SKM-1 (cell line): ENCODE data around the gene TWF1.
"Not testable (repeated sequence)": the region's sequence is repeated elsewhere in the genome, so short reads cannot be mapped to it uniquely, and the experiment has no call there.

ENCODE experiments used
- DNase-seq: peaks from one replicate; lab custom pipeline; 2025; ENCODE audit not compliant: unreplicated experiment; lab: John Stamatoyannopoulos, UW

The TWF1 gene

GRCh38 chr12:43805860-43806736 lies at the start of gene TWF1:
TWF1 (minus strand) TSS chr12:43806317; CDS start chr12:43806245, 72 bp downstream.
- DNase-seq, result no peak

DNA sequence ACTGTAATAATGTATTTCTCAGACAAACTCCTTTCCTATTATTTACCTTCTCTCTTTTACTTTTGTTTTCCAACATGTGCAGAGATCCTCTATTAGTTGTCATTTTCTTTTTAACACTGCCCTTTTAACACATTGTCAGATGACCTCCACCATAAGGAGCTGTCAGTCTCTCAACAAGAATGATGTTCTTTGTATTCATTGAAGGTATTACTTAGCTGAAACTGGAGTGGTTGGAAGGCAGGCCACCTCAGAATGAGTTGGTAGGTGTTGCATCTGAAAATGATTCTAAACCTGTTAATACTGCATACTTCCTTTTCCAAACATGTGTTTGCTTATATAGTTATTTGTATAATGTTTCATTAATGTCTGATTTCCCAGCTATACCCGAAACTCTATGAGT lies 46.6 kb upstream of the TWF1 start:
- DNase-seq, result no peak

- DNase-seq, result no peak
These were observed 42.7 kb upstream of the TWF1 start for GRCh38 chr12:43848786-43849185.

GRCh38 chr12:43848226-43848507 lies 42.0 kb upstream of the TWF1 start:
- no peak for DNase-seq

DNA sequence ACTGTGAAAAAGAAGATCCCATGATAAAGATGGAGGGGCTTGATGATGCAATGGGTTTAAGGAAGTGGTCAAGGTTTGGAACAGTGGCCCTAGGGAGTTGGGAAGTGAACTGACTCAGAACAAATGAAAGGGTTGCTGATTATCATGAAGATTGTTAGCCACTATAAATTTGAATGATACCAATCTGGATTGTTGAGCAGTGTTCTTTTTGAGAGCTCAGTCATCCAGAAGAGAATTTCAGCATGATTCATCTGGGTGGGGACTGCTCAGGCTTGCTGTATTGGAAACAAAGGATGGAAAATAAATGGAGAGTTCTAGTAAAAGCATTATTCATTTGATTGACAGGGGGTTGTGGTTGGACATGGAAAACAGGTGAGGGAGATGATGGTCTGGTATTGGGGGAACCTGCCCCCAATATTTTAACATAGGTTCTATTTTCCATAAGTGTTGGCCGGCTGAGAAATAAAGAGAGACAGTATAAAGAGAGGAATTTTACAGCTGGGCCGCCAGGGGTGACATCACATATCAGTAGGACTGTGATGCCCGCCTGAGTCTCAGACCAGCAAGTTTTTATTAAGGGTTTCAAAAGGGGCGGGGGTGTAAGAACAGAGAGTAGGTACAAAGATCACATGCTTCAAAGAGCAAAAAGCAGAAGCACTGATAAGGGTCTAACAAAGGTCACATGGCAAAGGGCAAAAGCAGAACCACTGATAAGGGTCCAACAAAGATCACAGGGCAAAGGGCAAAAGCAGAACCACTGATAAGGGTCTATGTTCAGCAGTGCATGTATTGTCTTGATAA lies 41.5 kb upstream of the TWF1 start:
- DNase-seq, result not testable (repeated sequence)

- DNase-seq, result no peak
These were observed 36.1 kb upstream of the TWF1 start for GRCh38 chr12:43842259-43842658.

DNA sequence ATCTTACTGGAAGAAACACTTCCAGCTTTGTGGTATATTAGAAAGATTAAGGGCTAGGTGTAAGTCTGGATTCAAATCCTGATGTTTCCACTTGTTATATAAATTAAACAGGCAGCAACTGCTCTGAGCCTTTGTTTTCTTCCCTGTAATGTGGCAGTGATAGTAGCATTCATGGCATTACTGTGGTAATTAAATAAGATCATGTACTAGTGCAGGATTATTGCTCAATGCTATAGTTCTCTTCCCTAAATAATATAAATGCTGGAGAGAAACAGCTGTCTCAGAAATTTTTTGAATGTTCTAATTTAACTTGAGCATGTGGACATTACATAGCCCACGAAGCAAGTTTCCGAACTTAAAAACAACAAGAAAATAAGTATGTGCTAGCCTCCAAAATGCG lies 35.1 kb upstream of the TWF1 start:
- no peak for DNase-seq

DNA sequence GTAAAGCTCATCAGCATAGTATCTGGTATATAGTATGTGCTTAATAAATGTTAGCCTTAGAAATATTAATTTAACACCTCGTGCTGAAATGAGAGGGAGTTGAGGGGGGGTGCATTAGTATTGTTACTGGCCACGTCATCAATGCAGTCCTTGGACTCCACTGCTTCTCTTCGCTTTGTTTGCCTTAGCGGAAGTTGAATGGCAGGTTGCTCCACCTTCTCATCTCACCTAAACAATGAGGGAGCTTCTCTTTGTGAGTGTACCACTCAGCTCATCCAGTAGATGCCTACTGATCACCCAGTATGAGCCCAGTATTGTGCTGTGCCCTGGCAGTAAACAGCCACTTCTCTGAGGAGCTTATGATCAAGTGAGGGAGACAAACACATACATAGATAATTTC lies 34.2 kb upstream of the TWF1 start:
- DNase-seq, result no peak

- no peak for DNase-seq
These were observed 30.4 kb upstream of the TWF1 start for GRCh38 chr12:43836475-43836989.

DNA sequence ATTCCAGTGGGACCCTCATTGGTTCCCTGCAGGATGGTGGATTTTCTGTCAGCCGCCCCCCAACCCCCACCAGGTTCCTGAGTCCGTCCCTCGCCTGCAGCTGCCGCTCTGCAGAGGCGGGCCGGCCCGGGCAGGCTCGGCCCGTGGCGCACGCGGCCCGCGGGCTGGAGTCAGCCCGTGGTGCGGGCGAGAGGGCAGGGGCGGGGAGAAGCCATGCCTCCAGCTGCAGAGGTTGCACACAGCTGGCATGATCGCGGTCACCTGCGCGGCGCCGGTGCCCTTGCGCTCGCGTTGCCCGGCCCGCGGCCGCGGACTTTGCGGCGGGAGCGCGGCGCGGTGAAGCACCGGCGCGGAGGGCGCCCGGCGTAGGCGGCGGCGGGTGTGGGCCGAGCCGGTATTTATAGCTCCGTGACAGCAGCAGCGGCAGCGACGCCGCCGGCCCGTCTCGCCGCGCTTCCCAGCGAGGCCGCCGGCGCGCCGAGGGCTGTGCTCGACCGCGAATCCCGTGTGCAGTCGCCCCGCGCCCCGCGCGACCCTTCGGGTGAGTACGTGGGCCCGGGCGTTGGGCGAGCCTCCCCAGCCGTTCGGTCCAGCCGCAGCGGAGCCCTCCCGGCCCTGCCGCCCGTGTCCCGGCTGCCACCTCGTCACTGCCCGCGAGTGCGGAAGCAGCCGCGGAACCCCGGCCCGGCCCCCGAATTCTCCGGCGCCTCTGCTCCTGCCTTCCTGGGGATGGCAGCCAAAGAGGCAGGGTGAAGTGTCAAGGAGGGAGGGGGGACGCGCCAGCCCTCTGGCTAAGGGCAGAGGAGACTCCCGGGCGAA lies 29.7 kb upstream of the TWF1 start, which contains the start of gene TMEM117:
TSS of gene TMEM117 (plus strand) at position 426 of the 819 bp plus-strand sequence.
- DNase-seq, result no peak

DNA sequence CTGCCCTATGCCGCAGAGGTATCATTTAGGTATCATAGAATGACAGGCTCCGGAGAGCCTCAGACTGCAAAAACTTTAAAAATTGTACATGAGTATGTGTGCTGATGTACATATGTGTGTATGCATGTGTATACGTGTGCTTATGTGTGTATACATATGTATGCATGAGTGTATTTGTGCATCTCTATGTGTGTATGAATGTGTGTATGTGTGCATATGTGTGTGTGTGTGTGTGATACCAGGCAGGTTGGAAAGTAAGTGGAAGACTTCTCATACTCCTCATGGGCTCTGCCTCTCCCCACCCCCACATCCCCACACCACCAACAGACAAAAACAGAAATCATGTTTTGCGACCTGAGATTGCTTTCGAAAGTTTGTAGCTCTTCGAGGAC lies 29.1 kb upstream of the TWF1 start:
- DNase-seq, result no peak

- DNase-seq, result no peak
These were observed 26.5 kb upstream of the TWF1 start for GRCh38 chr12:43832463-43833168.

DNA sequence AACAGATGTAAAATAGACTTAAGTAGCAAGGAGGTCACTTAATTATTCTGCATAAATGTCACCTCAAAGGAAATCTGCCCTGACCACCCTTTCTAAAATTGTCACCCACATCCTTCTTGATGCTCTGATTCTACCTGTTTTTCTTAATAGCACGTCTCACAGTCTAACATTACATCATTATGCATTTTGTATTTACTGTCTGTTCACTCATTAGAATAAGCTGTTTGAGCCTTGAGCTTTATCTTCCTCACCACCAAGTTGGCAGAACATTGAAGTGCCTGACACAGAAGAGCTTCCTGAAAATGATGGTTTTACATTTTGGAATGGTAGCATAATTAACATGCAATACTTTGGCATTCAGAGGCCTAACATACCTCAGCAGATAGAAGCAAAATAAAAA lies 21.0 kb upstream of the TWF1 start:
- DNase-seq, result no peak

GRCh38 chr12:43826681-43827080 lies 20.6 kb upstream of the TWF1 start:
- no peak for DNase-seq

GRCh38 chr12:43824207-43824775 lies 18.2 kb upstream of the TWF1 start:
- DNase-seq, result no peak

GRCh38 chr12:43816168-43816567 lies 10.1 kb upstream of the TWF1 start:
- no peak for DNase-seq

DNA sequence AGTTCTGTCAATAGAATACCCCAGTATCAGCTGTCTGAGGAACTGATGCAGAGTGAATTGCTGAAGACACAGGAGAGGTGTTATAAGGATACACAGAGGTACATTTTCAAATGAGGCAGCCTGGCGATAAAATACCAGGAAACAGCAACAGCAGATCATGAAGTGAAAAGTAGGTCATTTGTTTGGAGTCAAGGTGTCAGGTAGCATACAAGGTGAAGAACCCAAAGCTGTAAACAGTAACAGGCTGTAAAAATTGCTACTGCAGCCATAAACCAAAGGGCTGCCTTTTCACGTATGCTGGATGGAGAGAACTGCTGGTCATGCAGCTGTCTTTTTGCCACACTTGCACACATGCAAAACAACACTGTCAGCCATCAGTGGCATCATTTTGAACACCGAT lies 9.3 kb upstream of the TWF1 start:
- DNase-seq, result no peak

DNA sequence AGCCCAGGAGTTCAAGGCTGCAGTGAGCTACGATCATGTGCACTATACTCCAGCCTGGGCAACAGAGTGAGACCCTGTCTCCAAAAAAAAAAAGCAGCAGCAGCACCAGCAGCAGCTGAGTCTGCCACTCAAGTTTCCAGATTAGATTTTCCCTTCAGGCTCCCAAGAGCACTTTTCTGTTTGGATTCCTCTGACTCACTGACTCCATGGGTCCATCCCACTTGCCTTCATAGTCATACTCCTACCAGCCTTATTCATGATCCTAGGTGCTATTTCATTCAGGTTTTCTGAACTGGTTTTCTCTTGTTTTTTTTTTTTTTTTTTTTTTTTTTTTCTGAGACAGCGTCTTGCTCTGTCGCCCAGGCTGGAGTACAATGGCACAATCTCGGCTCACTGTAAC lies 6.8 kb upstream of the TWF1 start:
- DNase-seq, result no peak

- DNase-seq, result no peak
These were observed 5.9 kb upstream of the TWF1 start for GRCh38 chr12:43812057-43812456.

DNA sequence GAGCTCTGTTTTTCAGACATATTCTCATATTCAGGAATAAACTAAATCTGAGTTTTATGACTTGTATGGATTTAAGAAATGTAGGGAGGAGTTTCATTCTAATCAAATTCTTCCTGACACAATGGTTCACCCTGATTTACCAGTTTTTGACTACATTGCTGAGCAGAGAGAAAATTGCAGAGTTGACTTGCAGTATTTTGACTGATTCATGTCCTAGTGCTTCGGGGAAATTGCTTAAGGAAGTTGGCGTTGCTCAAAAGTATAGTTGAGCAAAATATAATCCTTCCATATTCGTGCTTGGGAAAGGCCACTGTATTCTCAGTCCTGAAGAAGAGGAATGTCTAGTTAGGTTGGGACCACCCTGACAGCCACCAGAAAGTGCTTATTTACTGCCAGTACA lies 1.3 kb upstream of the TWF1 start:
- DNase-seq, result no peak
